ENCODE data around the gene RSPH6A.

The RSPH6A gene

DNA sequence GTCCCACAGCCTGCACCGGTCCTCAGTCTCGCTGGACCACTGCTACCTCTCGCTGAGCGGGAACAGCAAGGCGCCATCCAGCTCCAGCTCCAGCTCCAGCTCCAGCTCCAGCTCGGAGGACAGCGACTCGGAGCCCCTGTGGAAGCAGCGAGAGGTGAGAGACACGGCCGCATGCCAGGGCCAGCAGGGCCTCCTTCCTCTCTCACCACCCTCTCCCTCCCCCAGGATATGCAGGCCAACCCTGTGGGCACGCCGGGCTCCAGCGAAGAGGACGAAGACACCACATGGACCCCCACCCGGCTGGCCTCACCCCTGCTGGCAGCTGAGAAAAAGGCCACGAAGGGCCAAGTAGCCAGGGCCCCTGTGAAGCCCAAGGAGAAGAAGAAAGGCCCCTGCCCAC, 53.4 kb downstream of the RSPH6A start:
- Histone ChIP-seq H4K20me1 (ENCODE audit: low read depth, low read length) (no peaks in the 10 kb centered on the region), H3K36me3 (ENCODE audit: low read length) (no peaks in the 10 kb centered on the region), H3K9me2 (replicated peaks; ENCODE audit: insufficient read depth, low read length) (no peaks in the 10 kb centered on the region), H3K9me3 (ENCODE audit: insufficient read depth, low read length) (no peaks in the 10 kb centered on the region), H3K27me3 (ENCODE audit: low read length) (no peaks in the 10 kb centered on the region), H3K27ac (ENCODE audit: low read depth, low read length) (no peak overlapping the region), H3K79me2 (ENCODE audit: insufficient read depth, low read length) (no peaks in the 10 kb centered on the region), H3K4me2 (ENCODE audit: low read depth, low read length, poor library complexity, severe bottlenecking) (no peak overlapping the region), H2AFZ (ENCODE audit: low read depth, low read length, severe bottlenecking) (no peak overlapping the region), H3K9ac (ENCODE audit: low read length) (no peak overlapping the region), H3F3A (ENCODE audit: insufficient read depth) (no peaks in the 10 kb centered on the region), H3K4me3 (ENCODE audit: insufficient read depth, low read length, poor library complexity, severe bottlenecking) (no peak overlapping the region)
- TF ChIP-seq EZH2phosphoT487 (conservative IDR thresholded peaks at IDR 0.05; ENCODE audit: low read length) = no peak
- TF ChIP-seq, protein P1, sequence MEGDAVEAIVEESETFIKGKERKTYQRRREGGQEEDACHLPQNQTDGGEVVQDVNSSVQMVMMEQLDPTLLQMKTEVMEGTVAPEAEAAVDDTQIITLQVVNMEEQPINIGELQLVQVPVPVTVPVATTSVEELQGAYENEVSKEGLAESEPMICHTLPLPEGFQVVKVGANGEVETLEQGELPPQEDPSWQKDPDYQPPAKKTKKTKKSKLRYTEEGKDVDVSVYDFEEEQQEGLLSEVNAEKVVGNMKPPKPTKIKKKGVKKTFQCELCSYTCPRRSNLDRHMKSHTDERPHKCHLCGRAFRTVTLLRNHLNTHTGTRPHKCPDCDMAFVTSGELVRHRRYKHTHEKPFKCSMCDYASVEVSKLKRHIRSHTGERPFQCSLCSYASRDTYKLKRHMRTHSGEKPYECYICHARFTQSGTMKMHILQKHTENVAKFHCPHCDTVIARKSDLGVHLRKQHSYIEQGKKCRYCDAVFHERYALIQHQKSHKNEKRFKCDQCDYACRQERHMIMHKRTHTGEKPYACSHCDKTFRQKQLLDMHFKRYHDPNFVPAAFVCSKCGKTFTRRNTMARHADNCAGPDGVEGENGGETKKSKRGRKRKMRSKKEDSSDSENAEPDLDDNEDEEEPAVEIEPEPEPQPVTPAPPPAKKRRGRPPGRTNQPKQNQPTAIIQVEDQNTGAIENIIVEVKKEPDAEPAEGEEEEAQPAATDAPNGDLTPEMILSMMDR (IDR thresholded peaks at IDR 0.05; ENCODE audit: insufficient read depth, low read length, poor library complexity, severe bottlenecking) = no peak

DNA sequence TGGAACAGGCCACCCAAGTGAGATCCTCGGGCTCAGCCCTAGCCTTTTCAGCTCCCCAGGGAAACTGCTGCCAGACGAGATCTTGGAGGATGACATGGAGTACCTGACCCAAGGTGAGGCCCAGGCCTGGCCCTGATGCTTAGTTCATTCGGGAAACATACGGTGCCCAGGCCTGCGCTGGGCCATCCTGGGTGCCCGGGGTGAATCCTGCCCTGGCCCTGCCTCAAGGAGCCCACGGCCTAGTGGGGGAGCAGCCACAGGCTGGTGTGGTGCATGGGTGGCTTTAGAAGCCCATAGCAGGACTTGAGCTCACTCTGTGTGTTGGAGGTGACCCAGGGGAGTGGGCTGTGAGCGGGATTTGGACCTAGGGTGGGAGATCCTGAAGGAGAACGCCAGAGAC, 56.2 kb downstream of the RSPH6A start:
- H3K9ac ChIP-seq (ENCODE audit: low read length) = no peak overlapping the region
- H3K4me3 ChIP-seq (ENCODE audit: insufficient read depth, low read length, poor library complexity, severe bottlenecking) = no peak overlapping the region
- no peaks in the 10 kb centered on the region for H3K36me3 ChIP-seq (ENCODE audit: low read length)
- TF ChIP-seq, protein P1 (IDR thresholded peaks at IDR 0.05; ENCODE audit: insufficient read depth, low read length, poor library complexity, severe bottlenecking) = no peak
- TF ChIP-seq EZH2phosphoT487 (conservative IDR thresholded peaks at IDR 0.05; ENCODE audit: low read length) = no peak
- H2AFZ ChIP-seq (ENCODE audit: low read depth, low read length, severe bottlenecking) = no peak overlapping the region
- no peaks in the 10 kb centered on the region for H3F3A ChIP-seq (ENCODE audit: insufficient read depth)
- no peak overlapping the region for H3K4me2 ChIP-seq (ENCODE audit: low read depth, low read length, poor library complexity, severe bottlenecking)
- H3K9me2 ChIP-seq (replicated peaks; ENCODE audit: insufficient read depth, low read length) = no peaks in the 10 kb centered on the region
- H3K9me3 ChIP-seq (ENCODE audit: insufficient read depth, low read length) = no peaks in the 10 kb centered on the region
- no peak overlapping the region for H3K27ac ChIP-seq (ENCODE audit: low read depth, low read length)
- H4K20me1 ChIP-seq (ENCODE audit: low read depth, low read length) = no peaks in the 10 kb centered on the region
- no peaks in the 10 kb centered on the region for H3K79me2 ChIP-seq (ENCODE audit: insufficient read depth, low read length)
- H3K27me3 ChIP-seq (ENCODE audit: low read length) = no peaks in the 10 kb centered on the region

DNA sequence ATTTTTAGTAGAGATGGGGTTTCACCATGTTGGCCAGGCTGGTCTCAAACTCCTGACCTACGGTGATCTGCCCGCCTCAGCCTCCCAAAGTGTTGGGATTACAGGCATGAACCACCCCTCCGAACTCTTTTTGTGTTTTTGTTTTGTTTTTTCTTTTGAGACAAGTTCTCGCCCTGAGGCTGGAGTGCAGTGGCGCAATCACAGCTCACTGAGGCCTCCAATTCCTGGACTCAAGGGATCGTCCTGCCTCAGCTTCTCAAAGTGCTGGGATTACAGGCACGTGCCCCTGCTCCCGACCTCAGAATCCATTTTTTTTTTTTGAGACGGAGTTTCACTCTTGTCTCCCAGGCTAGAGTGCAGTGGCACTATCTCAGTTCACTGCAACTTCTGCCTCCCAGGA, 57.4 kb downstream of the RSPH6A start:
- Histone ChIP-seq H3K9me2 (replicated peaks; ENCODE audit: insufficient read depth, low read length) (no peaks in the 10 kb centered on the region), H3K9ac (ENCODE audit: low read length) (no peak overlapping the region), H3K4me3 (ENCODE audit: insufficient read depth, low read length, poor library complexity, severe bottlenecking) (no peak overlapping the region), H3K36me3 (ENCODE audit: low read length) (no peaks in the 10 kb centered on the region), H2AFZ (ENCODE audit: low read depth, low read length, severe bottlenecking) (no peak overlapping the region), H3K27me3 (ENCODE audit: low read length) (no peaks in the 10 kb centered on the region), H3F3A (ENCODE audit: insufficient read depth) (no peaks in the 10 kb centered on the region), H3K27ac (ENCODE audit: low read depth, low read length) (no peak overlapping the region), H3K4me2 (ENCODE audit: low read depth, low read length, poor library complexity, severe bottlenecking) (no peak overlapping the region), H3K79me2 (ENCODE audit: insufficient read depth, low read length) (no peaks in the 10 kb centered on the region), H3K9me3 (ENCODE audit: insufficient read depth, low read length) (no peaks in the 10 kb centered on the region), H4K20me1 (ENCODE audit: low read depth, low read length) (no peaks in the 10 kb centered on the region)
- TF ChIP-seq, protein P1 (IDR thresholded peaks at IDR 0.05; ENCODE audit: insufficient read depth, low read length, poor library complexity, severe bottlenecking) = no peak
- no peak for TF ChIP-seq EZH2phosphoT487 (conservative IDR thresholded peaks at IDR 0.05; ENCODE audit: low read length)
